D341Med (cell line): ENCODE measurements around the gene RNASEL.
"Not testable (repeated sequence)": the region's sequence is repeated elsewhere in the genome, so short reads cannot be mapped to it uniquely, and the experiment has no call there.

ENCODE experiments used
- DNase-seq: peaks from one replicate; pipeline ENCODE4 v3.0.0; 2012; ENCODE audit warnings: low spot score

RNASEL gene, protein sequence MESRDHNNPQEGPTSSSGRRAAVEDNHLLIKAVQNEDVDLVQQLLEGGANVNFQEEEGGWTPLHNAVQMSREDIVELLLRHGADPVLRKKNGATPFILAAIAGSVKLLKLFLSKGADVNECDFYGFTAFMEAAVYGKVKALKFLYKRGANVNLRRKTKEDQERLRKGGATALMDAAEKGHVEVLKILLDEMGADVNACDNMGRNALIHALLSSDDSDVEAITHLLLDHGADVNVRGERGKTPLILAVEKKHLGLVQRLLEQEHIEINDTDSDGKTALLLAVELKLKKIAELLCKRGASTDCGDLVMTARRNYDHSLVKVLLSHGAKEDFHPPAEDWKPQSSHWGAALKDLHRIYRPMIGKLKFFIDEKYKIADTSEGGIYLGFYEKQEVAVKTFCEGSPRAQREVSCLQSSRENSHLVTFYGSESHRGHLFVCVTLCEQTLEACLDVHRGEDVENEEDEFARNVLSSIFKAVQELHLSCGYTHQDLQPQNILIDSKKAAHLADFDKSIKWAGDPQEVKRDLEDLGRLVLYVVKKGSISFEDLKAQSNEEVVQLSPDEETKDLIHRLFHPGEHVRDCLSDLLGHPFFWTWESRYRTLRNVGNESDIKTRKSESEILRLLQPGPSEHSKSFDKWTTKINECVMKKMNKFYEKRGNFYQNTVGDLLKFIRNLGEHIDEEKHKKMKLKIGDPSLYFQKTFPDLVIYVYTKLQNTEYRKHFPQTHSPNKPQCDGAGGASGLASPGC

DNA sequence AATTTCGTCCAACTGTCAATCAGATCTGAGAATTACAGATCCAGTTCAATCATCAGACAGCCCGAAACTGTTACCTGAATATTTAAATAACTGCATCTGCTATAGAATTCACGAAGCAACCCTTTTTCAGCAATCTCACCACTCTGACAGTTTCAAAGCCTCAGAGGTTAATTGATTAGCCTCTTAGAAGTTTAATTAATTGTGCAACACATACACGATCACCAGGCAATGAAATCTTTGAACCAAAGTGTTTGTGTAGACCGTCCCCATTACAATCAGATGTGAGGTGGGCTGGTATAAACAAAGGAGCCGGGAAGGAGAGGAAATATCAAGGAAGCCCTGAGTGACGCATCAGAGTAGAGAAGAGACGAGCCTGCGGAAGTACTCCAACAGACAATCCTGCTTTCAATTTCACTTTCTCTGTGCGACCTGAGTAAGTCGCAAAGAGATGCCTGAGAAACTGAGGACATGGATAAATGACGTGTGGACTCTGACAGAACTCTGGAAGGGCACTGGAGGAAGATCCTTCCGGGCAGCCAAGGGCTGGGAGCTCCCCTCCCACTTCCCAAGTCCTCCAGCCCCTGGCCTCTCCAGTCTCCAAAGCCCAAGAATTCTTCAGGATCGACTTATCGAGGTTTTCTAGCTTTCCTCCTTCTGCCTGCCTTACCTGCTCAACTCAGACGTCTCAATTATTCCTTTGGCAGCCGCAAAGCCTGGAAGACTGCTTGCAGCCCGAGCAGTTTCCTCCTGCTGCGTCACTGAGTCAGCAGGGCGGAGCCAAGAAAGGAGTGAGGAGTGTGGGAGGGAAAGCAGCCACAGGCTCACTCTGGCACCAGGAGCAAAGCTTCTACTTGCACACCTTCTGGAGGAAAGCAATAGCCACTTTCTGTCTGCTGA lies at the start of gene RNASEL:
Gene RNASEL (minus strand): TSS at position 757 of the 897 bp plus-strand sequence. CDS start 2,450 bp downstream, outside the sequence.
- DNase-seq: peak; percentile 53

DNA sequence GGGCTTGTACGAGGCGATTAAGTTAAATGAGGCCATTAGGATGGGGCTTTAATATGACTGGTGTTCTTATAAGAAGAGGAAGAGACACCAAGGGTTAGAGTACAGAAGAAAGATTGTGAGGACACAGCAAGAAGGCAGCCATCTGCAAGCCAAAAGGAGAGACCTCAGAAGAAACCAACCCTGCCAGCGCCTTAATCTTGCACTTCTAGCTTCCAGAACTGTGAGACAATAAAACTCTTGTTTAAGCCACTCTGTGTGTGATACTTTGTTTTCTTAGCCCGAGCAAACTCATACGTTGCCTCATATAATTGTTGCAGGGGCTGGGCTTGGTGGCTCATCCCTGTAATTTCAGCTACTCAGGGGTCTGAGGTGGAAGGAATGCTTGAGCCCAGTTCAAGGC lies 48.7 kb upstream of the RNASEL start:
- no peak for DNase-seq

- DNase-seq: no peak
Measured at GRCh38 chr1:182635871-182636270, 46.8 kb upstream of the RNASEL start.

GRCh38 chr1:182634306-182635072 lies 45.4 kb upstream of the RNASEL start:
- no peak for DNase-seq

- DNase-seq: peak; percentile 66
Measured at GRCh38 chr1:182633657-182634281, 44.7 kb upstream of the RNASEL start.

GRCh38 chr1:182633031-182633430 lies 44.0 kb upstream of the RNASEL start:
- no peak for DNase-seq

GRCh38 chr1:182632441-182632857 lies 43.4 kb upstream of the RNASEL start:
- not testable (repeated sequence) for DNase-seq

DNA sequence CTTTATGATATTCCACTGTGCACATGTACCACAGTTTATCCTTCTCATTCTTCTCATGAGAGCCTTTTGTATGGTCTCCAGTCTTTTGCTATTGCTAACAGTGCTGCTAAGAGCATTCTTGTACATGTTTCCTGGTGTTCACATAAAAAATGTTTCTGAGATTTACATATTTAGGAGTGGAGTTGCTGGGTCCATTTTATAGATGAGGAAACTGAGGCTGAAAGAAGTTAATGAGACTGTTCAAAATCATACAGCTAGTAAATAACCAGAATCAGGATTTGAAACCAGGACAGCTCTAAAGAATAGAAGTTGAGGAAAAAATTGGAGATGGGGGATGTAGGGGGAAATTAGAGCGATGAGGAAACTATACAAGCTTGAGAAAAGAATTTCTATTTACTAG lies 42.9 kb upstream of the RNASEL start:
- no peak for DNase-seq

DNA sequence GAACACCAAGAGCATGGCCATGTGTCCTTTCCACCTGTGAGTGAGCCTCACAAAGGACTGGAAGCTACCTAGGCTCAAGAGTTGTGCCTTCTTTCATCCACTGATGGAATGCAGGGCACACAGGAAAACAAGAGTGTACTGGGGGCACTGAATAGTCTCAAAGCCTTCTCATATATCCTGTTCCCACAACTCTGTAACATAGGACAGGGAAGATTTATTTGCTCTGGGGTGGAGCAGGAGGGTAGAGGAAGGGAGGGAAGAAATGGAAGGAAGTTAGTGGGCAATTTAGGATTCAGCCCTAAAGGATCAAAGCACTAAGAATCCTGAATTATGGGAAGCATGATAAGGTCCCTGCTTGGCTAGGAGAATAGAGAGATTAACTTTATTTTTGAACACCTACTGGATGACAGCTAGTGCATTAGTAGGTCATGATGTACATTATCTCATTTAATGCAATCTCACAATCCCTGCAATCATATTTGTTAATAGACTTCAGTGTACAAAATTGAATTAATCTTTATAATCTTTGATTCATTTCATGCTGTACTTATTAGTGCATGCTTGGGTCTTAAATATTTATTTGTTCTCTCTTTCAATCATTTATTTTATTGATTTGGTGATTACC lies 42.1 kb upstream of the RNASEL start:
- no peak for DNase-seq

DNA sequence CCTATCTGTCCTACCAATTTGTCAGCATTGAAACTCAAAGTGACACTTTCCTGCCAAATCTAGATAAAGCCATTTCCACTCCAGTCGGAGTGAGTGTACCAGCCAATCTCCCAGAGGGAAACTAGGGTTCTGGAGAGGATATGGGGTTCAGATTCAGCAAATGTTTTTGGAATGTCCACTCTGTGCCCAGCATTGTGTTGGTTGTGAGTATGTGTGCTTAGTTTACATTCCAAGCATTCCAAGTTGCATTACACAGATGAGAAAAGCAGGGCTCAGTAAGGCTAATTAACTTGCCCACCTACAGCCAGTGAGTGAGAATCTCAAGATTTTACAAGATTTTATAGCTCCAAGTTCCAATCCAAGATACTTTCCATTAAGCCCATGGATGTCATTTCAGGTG lies 41.5 kb upstream of the RNASEL start:
- DNase-seq: no peak

DNA sequence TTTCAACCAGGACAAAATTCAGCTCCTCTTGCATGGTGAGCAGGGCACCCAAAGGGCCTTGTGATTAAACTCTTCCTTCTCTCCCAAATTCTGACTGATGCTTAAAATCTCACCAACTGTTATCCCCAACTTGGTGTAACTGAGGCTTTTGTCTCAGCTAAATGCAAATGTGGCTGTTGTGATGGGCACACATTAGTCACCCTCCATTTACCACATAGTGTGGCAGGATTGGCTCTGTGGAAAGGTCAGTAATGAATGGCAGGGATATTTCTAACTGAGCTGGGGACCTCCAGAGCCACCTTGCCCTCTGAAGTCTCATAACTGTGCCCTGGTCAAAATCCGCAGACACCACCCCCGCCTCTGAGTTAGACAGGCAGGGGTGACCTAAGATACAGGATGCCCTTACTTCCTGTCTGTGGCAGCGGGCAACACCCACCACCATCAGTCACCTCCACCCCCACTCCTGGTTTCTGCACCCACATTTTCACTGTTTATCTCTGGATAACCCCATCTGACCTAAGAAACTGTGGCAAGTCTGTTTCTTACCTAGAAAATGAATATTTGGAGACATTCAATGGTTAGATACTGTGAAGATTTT lies 40.5 kb upstream of the RNASEL start:
- no peak for DNase-seq

GRCh38 chr1:182629080-182629479 lies 40.0 kb upstream of the RNASEL start:
- DNase-seq: no peak

GRCh38 chr1:182628657-182629056 lies 39.6 kb upstream of the RNASEL start:
- DNase-seq: no peak

DNA sequence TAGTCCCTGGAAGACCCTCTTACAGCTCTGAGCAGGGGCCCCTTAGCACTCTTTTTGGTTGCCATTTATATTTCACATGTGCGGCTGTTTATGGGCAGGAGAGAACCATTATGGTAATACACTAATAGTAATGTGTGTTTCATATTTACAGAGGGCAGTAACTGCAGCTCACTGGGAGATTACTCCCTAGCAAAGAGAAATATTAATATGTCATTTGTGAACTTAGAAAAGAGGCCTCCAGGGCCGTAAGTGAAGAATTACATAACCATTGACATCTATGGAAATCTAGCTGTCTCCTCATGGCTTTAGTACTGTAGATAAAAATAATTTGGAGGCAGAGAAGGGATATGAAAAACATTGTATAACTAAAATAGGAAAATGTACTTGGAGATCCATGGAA lies 38.6 kb upstream of the RNASEL start:
- DNase-seq: no peak

DNA sequence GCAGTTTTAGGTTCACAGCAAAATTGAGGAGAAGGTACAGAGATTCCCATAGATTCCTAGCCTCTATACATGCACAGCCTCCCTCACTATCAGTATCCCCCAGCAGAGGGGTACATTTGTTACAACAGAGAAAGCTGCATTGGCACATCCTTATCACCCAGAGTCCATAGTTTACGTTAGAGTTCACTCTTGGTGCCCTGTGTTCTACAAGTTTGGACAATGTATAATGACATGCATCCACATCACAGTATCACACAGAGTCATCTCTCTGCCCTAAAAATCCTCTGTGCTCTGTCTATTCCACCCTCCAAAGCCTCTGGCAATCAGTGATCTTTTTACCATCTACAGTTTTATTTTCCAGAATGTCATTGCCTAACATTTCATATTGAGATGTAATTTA lies 37.5 kb upstream of the RNASEL start:
- no peak for DNase-seq

DNA sequence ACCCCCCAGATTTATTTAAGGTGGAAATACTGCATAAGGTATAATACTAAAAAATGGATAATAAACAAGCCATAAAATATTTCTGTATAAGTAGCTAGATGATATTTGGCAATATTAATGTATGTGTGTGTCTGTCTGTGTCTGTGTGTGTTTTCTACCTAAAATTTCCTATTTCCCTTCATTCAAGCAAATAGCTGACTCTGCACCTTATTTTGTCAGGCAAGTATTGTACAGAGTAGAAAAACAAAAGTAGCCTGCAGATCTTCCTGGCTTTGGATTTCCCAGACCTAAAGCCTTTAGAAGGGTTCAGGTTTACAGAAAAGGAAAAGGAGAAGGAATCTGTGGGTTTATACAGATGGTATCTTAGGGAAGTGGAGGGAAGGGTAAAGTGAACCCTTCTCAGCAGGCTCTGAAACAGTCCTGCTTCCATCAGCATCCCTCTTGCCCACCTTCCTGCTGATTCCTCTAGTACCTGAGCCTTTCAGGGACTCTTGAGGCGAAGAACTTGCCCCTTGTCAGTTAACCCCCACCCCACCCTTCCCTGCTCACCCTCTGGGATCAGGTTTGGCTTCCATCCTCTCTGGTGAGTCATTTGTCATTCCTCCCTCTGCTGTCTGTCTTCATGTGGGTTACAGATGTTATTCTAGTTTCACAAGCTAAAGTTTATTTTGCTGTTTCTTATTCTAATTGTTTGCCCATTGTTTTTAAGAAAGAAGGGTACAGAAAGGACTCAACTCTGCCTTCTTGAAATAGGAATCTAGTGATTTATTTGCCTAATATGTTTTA lies 36.9 kb upstream of the RNASEL start:
- no peak for DNase-seq

GRCh38 chr1:182625024-182625423 lies 36.0 kb upstream of the RNASEL start:
- DNase-seq: no peak

DNA sequence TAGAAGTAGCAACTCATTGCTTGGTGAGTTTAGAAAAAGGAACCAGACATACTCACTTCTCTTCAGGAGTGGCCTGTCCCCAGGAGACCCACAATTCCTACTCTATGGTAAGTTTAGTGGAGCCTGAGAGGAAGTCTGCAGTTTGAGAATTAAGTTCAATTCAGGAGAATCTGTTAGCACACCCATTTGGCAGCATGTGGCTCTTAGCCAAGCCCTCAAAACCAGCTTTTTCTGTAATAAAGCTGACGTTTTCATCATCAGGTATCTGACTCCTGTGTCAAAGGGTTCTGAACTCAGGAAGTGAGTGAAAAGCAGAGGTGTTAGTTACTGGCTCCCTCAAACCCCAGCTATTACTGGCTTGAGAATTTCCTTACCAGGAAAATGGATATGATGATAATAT lies 35.5 kb upstream of the RNASEL start:
- no peak for DNase-seq

GRCh38 chr1:182622901-182623528 lies 34.0 kb upstream of the RNASEL start:
- DNase-seq: no peak
